Measurements from ENCODE around the gene ITGB5.

Gene ITGB5

DNA sequence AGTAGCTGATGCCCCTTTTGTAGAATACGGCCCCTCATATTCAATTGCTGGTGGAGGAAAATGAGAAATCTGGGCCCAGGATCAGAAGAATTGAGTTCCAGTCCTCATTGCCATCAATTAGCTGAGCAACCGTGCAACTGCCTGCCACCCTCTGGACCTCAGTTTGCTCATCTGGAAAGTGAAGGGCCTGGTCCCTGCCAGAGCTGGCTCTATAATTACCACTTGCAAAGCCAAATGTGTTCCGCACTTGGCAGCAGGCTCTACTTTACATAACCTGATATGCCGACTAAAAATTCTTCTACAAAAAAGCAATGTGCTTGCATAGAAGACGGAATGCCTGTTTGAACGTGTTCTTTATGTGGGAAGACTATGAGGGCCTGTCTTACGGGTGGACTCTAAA, 8.6 kb upstream of the ITGB5 start:
- no peak for DNase-seq (ENCODE audit: low read depth in 1 of 2, low spot score in 1 of 2)

- no peak for DNase-seq (ENCODE audit: low read depth in 1 of 2, low spot score in 1 of 2)
These were observed 6.4 kb upstream of the ITGB5 start for GRCh38 chr3:124893526-124893925.

DNA sequence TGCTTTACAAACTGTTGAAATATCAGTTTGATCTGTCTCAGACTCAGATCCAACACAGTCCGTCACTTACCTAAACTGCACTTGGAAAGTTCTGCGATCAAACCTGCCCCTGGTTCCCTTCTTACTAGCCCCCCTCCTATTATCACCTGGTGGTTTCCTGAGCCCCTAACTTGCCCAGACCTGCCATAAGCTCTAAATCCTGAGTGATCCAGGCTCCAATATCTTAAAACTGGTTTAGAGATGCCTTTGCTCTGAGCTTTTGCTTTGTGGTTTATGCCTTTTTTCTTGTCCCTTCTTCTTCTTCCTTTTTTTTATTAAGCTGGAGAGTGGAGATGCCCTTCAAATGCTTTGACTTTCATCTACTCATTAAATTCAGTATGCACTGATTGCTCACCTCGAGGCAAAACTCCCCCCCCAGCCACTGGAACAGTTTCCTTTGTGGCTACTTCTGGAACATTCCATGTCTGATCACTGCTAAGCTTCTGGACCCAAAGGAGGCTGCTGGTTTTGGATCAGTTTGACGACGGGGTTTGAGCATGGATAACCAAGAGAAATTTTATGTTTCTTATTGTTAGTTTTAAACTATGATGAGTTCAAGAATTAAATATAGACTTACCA, 3.5 kb upstream of the ITGB5 start:
- no peak for DNase-seq (ENCODE audit: low read depth in 1 of 2, low spot score in 1 of 2)

GRCh38 chr3:124888482-124889441, 1.6 kb upstream of the ITGB5 start:
- DNase-seq (ENCODE audit: low read depth in 1 of 2, low spot score in 1 of 2), result no peak

GRCh38 chr3:124887932-124888298, 750 bp upstream of the ITGB5 start:
- no peak for DNase-seq (ENCODE audit: low read depth in 1 of 2, low spot score in 1 of 2)

- DNase-seq (ENCODE audit: low read depth in 1 of 2, low spot score in 1 of 2), result peak in 1 of 2 donors; percentile 17
These were observed 753 bp downstream of the ITGB5 start for GRCh38 chr3:124886168-124887056.

DNA sequence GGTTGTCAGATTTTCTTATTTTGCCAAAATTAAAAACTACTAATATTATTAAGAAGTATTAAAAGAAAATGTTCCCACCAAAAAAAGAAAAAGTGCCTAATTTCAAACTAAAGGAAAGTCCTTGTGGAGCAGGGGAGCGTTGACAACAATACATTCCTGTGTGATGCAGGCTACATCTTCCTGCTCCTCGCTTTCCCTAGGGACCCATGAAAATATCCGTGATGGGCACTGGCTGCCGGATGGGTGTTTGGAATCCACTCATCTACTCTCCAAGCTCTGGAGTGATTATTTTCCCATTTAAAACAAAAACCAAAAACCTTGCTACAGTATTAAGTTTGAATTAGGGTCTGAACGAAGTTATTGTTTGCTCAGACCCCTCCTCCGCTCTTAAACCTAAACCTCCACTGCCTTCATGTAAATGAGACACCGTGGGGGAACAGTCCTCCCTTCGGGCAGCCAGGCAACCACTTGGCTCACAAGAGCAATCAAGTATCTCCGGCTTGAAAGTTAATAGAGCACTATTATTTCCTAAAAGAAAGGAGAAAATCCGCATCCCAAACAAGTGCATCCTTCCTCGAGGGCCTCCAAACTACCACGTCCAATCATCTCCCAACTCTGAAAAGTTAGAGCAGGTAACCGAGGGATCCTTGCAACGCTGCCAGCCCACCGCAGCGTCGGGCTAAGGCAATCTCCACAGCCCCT, 1.5 kb downstream of the ITGB5 start:
- no peak for DNase-seq (ENCODE audit: low read depth in 1 of 2, low spot score in 1 of 2)

- DNase-seq (ENCODE audit: low read depth in 1 of 2, low spot score in 1 of 2), result no peak
These were observed 2.6 kb downstream of the ITGB5 start for GRCh38 chr3:124884474-124885101.

- DNase-seq (ENCODE audit: low read depth in 1 of 2, low spot score in 1 of 2), result no peak
These were observed 3.2 kb downstream of the ITGB5 start for GRCh38 chr3:124883766-124884473.

DNA sequence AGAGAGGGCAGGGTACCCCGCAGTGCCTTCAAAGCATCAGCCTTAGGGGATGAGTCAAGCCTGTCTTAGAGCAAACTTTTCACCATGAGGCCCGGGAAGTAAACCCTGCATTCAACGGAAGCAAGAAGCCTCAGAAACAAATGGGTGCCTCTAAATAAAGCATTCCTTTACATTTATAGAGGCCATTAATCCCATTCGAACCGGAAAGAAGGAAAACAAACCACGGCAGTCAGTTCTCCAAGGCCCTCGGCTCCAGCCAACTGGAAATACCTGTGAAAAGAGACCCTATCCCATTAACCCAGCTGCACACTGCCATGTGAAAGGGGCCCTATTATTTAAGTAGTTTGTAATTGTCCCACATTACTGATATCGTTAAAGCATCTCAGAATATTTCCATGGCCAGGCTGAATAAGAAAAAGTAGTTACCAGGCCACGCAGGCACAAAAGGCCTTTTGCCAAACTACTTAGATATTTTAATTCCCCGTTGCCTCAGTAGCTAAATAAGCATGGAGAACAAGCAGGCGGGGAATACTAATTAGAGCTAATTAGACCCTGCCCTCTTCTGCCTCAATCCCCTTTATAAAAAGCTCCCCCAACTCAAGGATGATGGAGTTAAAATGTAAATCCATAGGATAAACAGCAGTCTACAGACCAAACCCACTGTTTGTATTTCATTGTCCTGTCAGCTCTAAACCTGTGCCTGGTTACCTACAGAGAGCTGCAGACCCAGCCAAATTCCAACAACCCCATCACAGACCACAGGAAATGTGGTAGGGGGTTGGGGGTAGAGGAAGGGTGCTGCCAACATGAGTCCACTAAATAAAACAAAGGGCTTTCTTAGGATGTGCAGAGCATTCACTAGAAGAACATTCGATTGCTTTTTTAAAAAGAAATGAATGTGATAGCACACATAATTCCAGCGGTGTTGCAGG, 4.1 kb downstream of the ITGB5 start:
- DNase-seq (ENCODE audit: low read depth in 1 of 2, low spot score in 1 of 2), result no peak

GRCh38 chr3:124881976-124882697, 5.0 kb downstream of the ITGB5 start:
- DNase-seq (ENCODE audit: low read depth in 1 of 2, low spot score in 1 of 2), result no peak

- no peak for DNase-seq (ENCODE audit: low read depth in 1 of 2, low spot score in 1 of 2)
These were observed 7.9 kb downstream of the ITGB5 start for GRCh38 chr3:124879337-124879680.

DNA sequence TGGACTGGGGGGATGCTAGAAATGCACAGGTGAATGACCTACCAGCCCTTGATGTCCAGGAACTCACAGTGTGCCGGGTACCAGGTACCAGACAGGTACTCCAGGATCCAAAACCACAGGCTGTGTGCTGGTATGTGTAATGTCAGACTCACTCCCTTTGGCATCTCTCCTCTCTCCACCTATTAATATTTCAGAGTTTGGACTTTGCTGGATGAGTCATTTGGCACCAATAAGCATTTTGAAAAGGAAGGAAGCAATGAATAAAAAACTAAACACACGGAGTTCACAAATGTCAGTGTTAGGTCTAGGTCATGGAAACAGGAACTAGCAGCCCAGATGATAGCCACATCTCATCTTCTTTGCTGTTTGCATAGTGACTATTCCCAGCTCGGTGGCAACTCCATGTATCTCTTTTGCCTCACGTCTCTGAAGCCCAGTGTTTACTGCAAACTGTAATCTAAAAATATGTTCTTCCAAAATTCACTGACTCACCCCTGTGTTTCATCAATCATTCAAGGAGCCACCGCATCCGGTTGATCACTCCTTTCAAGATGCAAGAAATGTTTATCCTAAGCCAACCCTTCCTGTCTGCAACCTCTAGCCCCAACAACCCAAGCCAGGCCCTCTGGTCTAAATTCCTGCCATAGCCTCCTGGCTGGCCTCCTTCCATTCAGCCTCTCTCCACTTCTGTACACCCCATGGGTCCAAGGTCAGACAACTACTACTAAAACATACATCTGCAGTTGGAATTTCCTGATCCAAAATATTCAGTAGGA, 8.4 kb downstream of the ITGB5 start:
- DNase-seq (ENCODE audit: low read depth in 1 of 2, low spot score in 1 of 2), result no peak

DNA sequence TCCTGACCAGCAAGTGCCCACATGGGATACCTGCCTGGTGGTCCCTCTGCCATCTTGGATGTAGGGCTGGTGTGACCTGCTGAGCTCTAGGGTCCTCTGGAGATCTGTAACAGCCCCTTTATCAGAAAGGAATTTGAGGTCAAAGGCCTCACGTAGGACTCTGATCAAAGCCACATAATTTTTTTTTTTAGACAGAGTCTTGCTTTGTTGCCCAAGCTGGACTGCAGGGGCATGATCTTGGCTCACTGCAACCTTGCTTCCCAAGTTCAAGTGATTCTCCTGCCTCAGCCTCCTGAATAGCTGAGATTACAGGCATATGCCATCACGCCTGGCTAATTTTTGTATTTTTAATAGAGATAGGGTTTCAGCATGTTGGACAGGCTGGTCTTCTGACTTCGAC, 9.5 kb downstream of the ITGB5 start:
- no peak for DNase-seq (ENCODE audit: low read depth in 1 of 2, low spot score in 1 of 2)

DNA sequence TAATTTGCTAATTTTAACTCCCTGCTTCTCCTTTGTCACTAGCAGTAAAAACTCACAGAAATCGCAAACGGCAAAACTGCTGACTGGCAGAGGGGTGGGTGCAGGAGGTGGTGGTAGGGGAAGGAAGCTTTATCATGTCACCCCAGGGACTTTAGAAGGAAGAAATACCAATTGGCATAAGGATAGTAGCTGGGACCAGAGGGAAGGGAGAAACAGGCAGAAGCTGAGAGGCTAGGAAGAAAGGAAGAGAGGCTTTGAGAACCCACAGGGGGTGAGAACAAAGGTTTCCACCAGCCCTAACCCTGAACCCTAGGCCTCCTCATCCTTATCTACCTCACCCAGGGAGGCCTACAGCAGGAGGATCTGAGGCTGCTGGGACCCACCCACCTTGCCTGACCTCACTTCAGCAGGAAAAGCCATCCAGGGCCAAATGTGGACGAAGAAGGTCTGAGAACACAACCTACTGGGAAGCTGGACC, 10.7 kb downstream of the ITGB5 start:
- DNase-seq (ENCODE audit: low read depth in 1 of 2, low spot score in 1 of 2), result no peak

DNA sequence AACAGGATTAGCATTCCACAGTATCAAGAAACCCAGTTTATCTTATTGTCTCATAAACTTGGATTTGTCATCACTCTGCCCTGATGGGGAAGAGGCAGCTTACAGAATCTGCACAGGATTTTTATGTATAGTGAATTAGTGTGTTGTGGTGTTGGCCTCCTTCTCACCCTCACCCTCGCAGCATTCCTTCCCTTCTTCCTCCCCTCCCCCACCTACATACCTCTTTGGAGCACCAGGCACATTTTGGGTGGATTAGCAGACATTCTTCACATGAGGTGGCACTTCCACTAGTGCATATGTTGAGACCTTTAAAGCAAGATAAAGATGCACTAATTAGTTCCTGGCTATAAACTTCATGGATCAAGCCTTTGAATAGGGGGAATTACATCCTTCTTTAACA, 13.9 kb downstream of the ITGB5 start:
- DNase-seq (ENCODE audit: low read depth in 1 of 2, low spot score in 1 of 2), result no peak

- DNase-seq (ENCODE audit: low read depth in 1 of 2, low spot score in 1 of 2), result no peak
These were observed 19.7 kb downstream of the ITGB5 start for GRCh38 chr3:124867511-124867910.
